Measurements from ENCODE around the gene GPR108.
"Not testable (repeated sequence)": the region's sequence is repeated elsewhere in the genome, so short reads cannot be mapped to it uniquely, and the experiment has no call there.

Gene GPR108

GRCh38 chr19:6711078-6711361 is 26.4 kb downstream of the GPR108 start:
- no peak overlapping the region for H3K27ac ChIP-seq (ENCODE audit: low read depth, low read length)
- no peak overlapping the region for H3K9ac ChIP-seq (ENCODE audit: low read length)
- H3K9me3 ChIP-seq (ENCODE audit: control insufficient read depth, insufficient read depth, low read depth, low read length) = no peaks in the 10 kb centered on the region
- peaks cover 16% of the 10 kb centered on the region for H3K36me3 ChIP-seq (ENCODE audit: control insufficient read depth, insufficient read depth, low read length)
- peaks cover 16% of the 10 kb centered on the region; the same call in 1 of the 2 replicates for H3K27me3 ChIP-seq (ENCODE audit: control insufficient read depth, insufficient read depth, low read length)
- H3K4me3 ChIP-seq (ENCODE audit: low read depth, low read length) = no peak overlapping the region; the same call in 1 of the 2 replicates
- no peaks in the 10 kb centered on the region for H3K4me1 ChIP-seq (ENCODE audit: control insufficient read depth, insufficient read depth, low read length)

GRCh38 chr19:6710273-6711077 is 26.9 kb downstream of the GPR108 start:
- Histone ChIP-seq H3K4me1 (ENCODE audit: control insufficient read depth, insufficient read depth, low read length) (no peaks in the 10 kb centered on the region), H3K4me3 (ENCODE audit: low read depth, low read length) (peak overlapping the region; percentile 23; the same call in 1 of the 2 replicates), H3K9ac (ENCODE audit: low read length) (no peak overlapping the region), H3K9me3 (ENCODE audit: control insufficient read depth, insufficient read depth, low read depth, low read length) (no peaks in the 10 kb centered on the region), H3K27ac (ENCODE audit: low read depth, low read length) (no peak overlapping the region), H3K27me3 (ENCODE audit: control insufficient read depth, insufficient read depth, low read length) (peaks cover 16% of the 10 kb centered on the region; the same call in 1 of the 2 replicates), H3K36me3 (ENCODE audit: control insufficient read depth, insufficient read depth, low read length) (peaks cover 18% of the 10 kb centered on the region)

- peaks cover 16% of the 10 kb centered on the region; the same call in 1 of the 2 replicates for H3K27me3 ChIP-seq (ENCODE audit: control insufficient read depth, insufficient read depth, low read length)
- H3K36me3 ChIP-seq (ENCODE audit: control insufficient read depth, insufficient read depth, low read length) = peaks cover 18% of the 10 kb centered on the region
- no peak overlapping the region for H3K9ac ChIP-seq (ENCODE audit: low read length)
- H3K4me3 ChIP-seq (ENCODE audit: low read depth, low read length) = no peak overlapping the region
- H3K4me1 ChIP-seq (ENCODE audit: control insufficient read depth, insufficient read depth, low read length) = no peaks in the 10 kb centered on the region
- H3K9me3 ChIP-seq (ENCODE audit: control insufficient read depth, insufficient read depth, low read depth, low read length) = no peaks in the 10 kb centered on the region
- H3K27ac ChIP-seq (ENCODE audit: low read depth, low read length) = no peak overlapping the region
Measured at GRCh38 chr19:6709549-6709948, 27.8 kb downstream of the GPR108 start.

- H3K9ac ChIP-seq (ENCODE audit: low read length); H3K9me3 ChIP-seq (ENCODE audit: control insufficient read depth, insufficient read depth, low read depth, low read length); H3K4me1 ChIP-seq (ENCODE audit: control insufficient read depth, insufficient read depth, low read length); H3K27ac ChIP-seq (ENCODE audit: low read depth, low read length); H3K4me3 ChIP-seq (ENCODE audit: low read depth, low read length): not testable (repeated sequence)
- Histone ChIP-seq H3K36me3 (ENCODE audit: control insufficient read depth, insufficient read depth, low read length) (peaks cover 18% of the 10 kb centered on the region), H3K27me3 (ENCODE audit: control insufficient read depth, insufficient read depth, low read length) (peaks cover 16% of the 10 kb centered on the region; the same call in 1 of the 2 replicates)
Measured at GRCh38 chr19:6708913-6709312, 28.5 kb downstream of the GPR108 start.

- H3K4me3 ChIP-seq (ENCODE audit: low read depth, low read length) = no peak overlapping the region
- H3K9me3 ChIP-seq (ENCODE audit: control insufficient read depth, insufficient read depth, low read depth, low read length) = no peaks in the 10 kb centered on the region
- H3K4me1 ChIP-seq (ENCODE audit: control insufficient read depth, insufficient read depth, low read length) = no peaks in the 10 kb centered on the region
- H3K27me3 ChIP-seq (ENCODE audit: control insufficient read depth, insufficient read depth, low read length) = peaks cover 16% of the 10 kb centered on the region; the same call in 1 of the 2 replicates
- H3K36me3 ChIP-seq (ENCODE audit: control insufficient read depth, insufficient read depth, low read length) = peaks cover 18% of the 10 kb centered on the region
- H3K9ac ChIP-seq (ENCODE audit: low read length) = no peak overlapping the region
- H3K27ac ChIP-seq (ENCODE audit: low read depth, low read length) = no peak overlapping the region
Measured at GRCh38 chr19:6708346-6708745, 29.0 kb downstream of the GPR108 start.

- H3K4me3 ChIP-seq (ENCODE audit: low read depth, low read length) = no peak overlapping the region
- no peak overlapping the region for H3K9ac ChIP-seq (ENCODE audit: low read length)
- H3K4me1 ChIP-seq (ENCODE audit: control insufficient read depth, insufficient read depth, low read length) = no peaks in the 10 kb centered on the region
- H3K36me3 ChIP-seq (ENCODE audit: control insufficient read depth, insufficient read depth, low read length) = peaks cover 18% of the 10 kb centered on the region
- H3K27ac ChIP-seq (ENCODE audit: low read depth, low read length) = no peak overlapping the region
- H3K9me3 ChIP-seq (ENCODE audit: control insufficient read depth, insufficient read depth, low read depth, low read length) = no peaks in the 10 kb centered on the region
- H3K27me3 ChIP-seq (ENCODE audit: control insufficient read depth, insufficient read depth, low read length) = peaks cover 16% of the 10 kb centered on the region; the same call in 1 of the 2 replicates
Measured at GRCh38 chr19:6707658-6708018, 29.7 kb downstream of the GPR108 start.

GRCh38 chr19:6707011-6707657 is 30.2 kb downstream of the GPR108 start:
- Histone ChIP-seq H3K9ac (ENCODE audit: low read length) (no peak overlapping the region), H3K4me3 (ENCODE audit: low read depth, low read length) (no peak overlapping the region), H3K27ac (ENCODE audit: low read depth, low read length) (no peak overlapping the region), H3K27me3 (ENCODE audit: control insufficient read depth, insufficient read depth, low read length) (peaks cover 16% of the 10 kb centered on the region; the same call in 1 of the 2 replicates), H3K36me3 (ENCODE audit: control insufficient read depth, insufficient read depth, low read length) (peaks cover 18% of the 10 kb centered on the region), H3K4me1 (ENCODE audit: control insufficient read depth, insufficient read depth, low read length) (no peaks in the 10 kb centered on the region), H3K9me3 (ENCODE audit: control insufficient read depth, insufficient read depth, low read depth, low read length) (no peaks in the 10 kb centered on the region)

- H3K4me3 ChIP-seq (ENCODE audit: low read depth, low read length) = no peak overlapping the region
- H3K9me3 ChIP-seq (ENCODE audit: control insufficient read depth, insufficient read depth, low read depth, low read length) = no peaks in the 10 kb centered on the region
- H3K4me1 ChIP-seq (ENCODE audit: control insufficient read depth, insufficient read depth, low read length) = no peaks in the 10 kb centered on the region
- H3K27ac ChIP-seq (ENCODE audit: low read depth, low read length) = no peak overlapping the region
- peaks cover 14% of the 10 kb centered on the region; the same call in 1 of the 2 replicates for H3K27me3 ChIP-seq (ENCODE audit: control insufficient read depth, insufficient read depth, low read length)
- H3K9ac ChIP-seq (ENCODE audit: low read length) = no peak overlapping the region
- peaks cover 16% of the 10 kb centered on the region for H3K36me3 ChIP-seq (ENCODE audit: control insufficient read depth, insufficient read depth, low read length)
Measured at GRCh38 chr19:6706633-6706958, 30.8 kb downstream of the GPR108 start.

GRCh38 chr19:6705931-6706632 is 31.3 kb downstream of the GPR108 start:
- H3K27ac ChIP-seq (ENCODE audit: low read depth, low read length) = no peak overlapping the region
- no peaks in the 10 kb centered on the region for H3K9me3 ChIP-seq (ENCODE audit: control insufficient read depth, insufficient read depth, low read depth, low read length)
- H3K36me3 ChIP-seq (ENCODE audit: control insufficient read depth, insufficient read depth, low read length) = peaks cover 17% of the 10 kb centered on the region
- H3K9ac ChIP-seq (ENCODE audit: low read length) = no peak overlapping the region
- peaks cover 12% of the 10 kb centered on the region; the same call in 1 of the 2 replicates for H3K27me3 ChIP-seq (ENCODE audit: control insufficient read depth, insufficient read depth, low read length)
- H3K4me3 ChIP-seq (ENCODE audit: low read depth, low read length) = no peak overlapping the region
- H3K4me1 ChIP-seq (ENCODE audit: control insufficient read depth, insufficient read depth, low read length) = no peaks in the 10 kb centered on the region

GRCh38 chr19:6700586-6701316 is 36.6 kb downstream of the GPR108 start:
- Histone ChIP-seq H3K4me3 (ENCODE audit: low read depth, low read length) (no peak overlapping the region), H3K9ac (ENCODE audit: low read length) (no peak overlapping the region), H3K4me1 (ENCODE audit: control insufficient read depth, insufficient read depth, low read length) (no peaks in the 10 kb centered on the region), H3K27me3 (ENCODE audit: control insufficient read depth, insufficient read depth, low read length) (no peaks in the 10 kb centered on the region), H3K27ac (ENCODE audit: low read depth, low read length) (no peak overlapping the region), H3K36me3 (ENCODE audit: control insufficient read depth, insufficient read depth, low read length) (peaks cover 20% of the 10 kb centered on the region), H3K9me3 (ENCODE audit: control insufficient read depth, insufficient read depth, low read depth, low read length) (no peaks in the 10 kb centered on the region)
